DMS 273 (cell line): Measurements from ENCODE around the gene UVSSA.
"Not testable (repeated sequence)": the region's sequence is repeated elsewhere in the genome, so short reads cannot be mapped to it uniquely, and the experiment has no call there.

Experiments
- DNase-seq: peaks from one replicate; lab custom pipeline; 2025; ENCODE audit not compliant: unreplicated experiment; lab: John Stamatoyannopoulos, UW

The UVSSA gene

DNA sequence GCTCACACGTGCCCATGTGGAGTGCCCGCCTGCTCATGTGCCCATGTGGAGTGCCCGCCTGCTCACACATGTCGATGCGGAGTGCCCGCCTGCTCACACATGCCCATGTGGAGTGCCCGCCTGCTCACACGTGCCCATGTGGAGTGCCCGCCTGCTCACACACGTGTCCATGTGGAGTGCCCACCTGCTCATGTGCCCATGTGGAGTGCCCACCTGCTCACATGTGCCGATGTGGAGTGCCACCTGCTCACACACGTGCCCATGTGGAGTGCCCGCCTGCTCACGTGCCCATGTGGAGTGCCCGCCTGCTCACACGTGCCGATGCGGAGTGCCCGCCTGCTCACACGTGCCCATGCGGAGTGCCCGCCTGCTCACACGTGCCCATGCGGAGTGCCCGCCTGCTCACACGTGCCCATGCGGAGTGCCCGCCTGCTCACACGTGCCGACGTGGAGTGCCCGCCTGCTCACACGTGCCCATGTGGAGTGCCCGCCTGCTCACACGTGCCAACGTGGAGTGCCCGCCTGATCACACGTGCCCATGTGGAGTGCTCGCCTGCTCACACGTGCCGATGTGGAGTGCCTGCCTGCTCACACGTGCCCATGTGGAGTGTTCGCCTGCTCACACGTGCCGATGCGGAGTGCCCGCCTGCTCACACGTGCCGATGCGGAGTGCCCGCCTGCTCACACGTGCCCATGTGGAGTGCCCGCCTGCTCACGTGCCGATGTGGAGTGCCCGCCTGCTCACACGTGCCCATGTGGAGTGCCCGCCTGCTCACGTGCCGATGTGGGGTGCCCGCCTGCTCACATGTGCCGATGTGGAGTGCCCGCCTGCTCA, 47.8 kb downstream of the UVSSA start:
- DNase-seq = not testable (repeated sequence)

DNA sequence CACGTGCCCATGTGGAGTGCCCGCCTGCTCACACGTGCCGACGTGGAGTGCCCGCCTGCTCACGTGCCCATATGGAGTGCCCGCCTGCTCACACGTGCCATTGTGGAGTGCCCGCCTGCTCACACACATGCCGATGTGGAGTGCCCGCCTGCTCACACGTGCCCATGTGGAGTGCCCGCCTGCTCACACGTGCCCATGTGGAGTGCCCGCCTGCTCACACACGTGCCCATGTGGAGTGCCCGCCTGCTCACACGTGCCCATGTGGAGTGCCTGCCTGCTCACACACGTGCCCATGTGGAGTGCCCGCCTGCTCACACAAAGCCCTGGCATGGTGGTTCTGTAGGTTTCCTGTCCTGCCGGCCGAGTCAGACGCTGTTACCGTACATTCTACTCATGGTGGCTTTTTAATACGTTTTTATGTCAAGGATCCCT, 48.4 kb downstream of the UVSSA start:
- not testable (repeated sequence) for DNase-seq

DNA sequence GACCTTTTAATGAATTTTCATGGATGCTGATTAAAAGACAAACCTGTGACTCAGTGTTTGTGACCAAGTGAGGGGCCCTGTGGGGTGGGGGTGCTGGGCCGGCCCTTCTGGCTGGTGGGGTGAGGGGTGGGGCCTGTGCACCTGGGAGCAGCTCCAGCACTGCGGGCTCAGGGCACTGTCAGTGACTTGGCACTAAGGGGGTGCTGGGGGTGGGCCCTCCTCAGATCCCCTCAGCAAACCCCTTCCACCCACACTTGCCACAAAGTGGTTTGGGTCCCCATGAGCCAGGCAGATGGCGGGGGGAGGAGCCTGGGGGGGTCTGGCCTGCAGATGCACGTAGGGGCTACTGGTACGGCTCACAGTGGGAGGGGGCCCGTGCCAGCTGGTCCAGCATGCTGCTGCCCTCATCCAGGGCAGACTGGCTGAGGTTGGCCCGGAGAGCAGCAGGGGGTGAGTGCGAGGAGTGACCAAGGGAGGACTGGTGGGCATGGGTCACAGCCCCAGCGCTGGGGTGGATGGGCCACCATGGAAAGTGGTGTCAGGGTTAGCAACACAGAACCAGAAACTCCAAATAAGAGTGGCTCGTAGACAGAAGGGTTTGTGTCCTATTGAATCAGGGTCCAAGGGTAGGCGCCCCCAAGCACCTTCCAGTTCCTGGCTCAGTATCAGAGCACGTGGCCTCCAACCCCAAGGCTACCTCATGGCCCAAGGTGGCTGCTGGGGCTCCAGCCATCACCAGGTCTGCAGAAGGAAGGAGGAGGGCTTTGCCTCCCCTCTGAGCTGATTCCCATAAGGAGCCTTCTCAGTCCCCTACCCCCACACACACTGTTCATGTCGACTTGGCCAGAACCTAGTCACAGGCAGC, 49.2 kb downstream of the UVSSA start:
- DNase-seq = no peak

DNA sequence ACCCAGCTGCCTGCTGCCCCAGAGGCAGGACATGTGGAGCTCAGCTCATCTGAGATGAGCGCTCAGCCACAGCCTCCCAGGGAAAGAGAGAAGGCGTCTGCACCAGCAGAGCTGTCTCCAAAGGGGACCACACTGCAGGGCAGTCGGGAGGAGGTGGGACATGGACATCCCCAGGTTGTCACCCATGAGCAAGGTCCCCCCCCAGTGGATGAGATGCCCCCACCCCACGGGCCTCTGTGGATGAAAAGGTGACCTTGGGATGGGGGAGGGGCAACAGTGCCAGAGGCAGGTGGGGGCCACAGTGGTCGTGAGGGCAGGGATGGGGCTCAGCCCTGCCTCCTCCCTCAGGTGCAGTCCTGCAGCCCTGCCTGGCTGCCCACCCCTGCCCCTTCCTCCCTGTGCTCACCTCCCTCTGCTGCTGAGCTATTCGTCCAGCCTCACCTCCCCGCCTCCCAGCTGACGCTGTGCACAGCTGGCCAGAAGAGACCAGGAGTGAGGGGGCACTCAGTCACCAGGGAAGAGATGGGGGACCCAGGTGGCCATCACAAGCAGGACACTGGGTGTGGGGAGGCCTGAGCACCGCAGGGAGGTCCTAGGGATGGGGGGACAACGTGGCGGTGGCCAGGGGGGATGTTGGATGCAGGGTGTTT, 49.9 kb downstream of the UVSSA start:
- no peak for DNase-seq

DNA sequence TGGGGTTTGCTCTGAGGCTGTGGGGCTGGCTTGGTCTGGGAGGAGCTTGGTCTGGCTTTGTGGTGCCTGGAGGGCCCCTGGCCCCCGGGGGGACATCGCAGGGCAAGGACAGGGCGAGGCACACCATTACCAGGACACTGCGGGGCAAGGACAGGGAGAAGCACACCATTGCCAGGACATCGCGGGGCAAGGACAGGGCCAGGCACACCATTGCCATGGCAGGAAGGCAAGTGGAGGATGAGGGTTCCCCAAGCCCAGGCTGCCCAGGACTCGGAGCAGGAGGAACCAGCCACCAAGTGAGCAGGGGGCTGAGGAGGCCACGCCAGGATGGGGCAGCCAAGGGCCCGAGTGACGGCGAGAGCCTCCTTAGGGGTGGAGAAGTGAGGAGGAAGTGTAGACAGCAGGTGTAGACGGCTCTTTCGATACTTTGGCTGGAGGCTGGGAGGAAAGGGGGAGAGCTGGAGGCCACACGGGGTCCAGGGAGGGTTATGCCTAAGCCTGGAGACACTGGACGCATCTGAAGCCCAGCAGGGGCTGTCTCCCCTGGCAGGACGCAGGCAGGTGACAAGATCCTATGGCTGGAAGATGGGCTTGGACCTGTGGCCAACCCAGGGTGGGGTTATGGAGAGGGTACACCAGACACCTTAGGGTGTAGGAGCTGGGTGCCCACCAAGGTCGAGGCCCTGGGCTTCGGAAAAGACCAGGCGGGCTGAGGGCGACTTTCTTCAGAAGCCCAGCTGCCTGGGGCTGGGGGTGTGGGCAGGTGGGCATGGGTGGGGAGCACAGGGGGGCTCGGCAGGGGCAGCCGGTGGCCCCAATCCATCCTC, 51.9 kb downstream of the UVSSA start:
- no peak for DNase-seq

DNA sequence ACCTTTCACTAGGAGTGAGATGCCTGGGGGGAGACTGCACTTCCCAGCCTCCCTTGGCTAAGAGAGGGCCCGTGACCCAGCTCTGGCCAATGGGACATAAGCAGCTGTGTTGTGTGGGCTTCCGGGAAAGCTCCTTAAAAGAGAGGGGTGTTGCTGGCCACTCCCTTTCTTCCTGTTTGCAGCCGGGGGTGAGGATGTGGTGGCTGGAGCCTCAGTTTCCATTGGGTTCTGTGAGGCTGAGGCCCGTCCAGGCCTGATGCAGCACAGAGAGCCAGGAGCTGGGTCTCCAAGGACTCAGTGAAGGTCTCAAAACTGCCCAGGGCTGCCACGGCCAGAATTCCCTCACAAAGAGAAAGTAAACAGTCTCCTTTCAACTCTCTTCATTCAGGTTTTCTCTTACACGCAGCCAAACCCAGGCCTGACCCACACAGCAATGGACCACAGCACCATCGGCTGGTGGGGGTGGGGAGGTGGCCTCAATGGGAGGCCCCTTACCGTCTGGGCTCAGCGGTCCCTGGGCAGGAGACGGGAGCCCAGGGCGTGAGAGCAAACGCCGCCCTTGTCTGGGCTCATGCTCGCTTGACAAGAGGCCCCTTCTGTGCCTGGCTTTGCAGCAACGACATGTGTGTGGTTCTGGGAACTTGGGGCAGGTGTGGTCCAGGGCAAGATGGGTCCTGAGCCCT, 52.6 kb downstream of the UVSSA start:
- DNase-seq = no peak

DNA sequence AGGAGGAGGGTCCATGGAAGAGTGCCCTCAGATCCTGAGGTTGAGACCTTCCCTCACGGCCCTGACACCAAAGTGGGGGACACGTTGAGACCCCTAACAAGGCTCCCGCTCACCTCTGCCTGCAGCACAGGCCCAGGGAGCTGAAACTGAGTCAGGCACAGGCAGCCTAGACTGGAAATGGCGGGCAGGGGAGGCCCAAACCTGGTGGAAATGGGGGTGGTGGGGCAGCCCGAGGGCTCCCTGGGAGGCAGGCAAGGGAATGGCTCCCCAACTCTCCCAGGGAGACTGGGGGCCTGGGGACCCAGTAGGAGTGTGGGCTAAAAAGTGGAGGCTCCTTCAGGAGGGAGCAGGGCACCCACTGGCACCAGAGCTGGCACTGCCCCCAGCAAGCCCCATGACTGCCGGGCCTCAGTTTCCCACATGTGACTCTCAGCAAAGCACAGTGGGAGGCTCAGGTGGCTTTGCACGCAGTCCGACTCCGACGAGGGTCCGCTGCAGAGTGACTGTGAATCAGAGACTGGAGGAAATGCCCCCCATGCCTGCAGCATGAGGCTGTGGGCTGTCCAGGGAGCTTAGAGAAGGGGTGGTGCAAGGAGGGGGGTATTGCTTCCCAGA, 53.3 kb downstream of the UVSSA start:
- no peak for DNase-seq

DNA sequence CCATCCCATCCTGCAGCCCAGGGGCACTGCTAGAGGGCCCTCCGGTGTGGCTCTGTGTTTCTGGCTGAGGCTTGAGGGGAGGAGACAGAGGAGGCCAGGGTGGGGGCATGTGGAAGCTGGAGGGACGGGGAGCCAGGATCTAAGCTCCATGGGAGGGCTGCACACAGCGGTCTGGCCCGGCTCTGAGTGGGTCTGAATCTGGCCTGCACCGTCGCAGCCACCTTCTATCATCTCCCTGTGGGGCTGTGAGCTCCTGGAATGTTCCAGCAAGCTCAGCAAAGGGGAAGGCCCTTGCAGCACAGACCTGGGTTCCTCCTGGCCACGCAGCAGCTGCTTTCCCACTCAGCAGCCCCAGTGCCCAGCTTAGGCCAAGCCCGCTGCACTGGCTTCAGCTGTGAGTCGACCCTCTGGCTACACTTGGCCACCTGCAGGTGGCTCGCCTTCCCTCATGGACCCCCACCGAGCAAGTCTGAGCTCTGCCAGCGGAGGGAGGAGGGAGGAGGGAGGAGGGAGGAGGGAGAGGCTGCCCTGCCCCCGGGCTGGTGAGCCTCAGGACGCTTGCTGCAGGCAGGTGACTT, 53.9 kb downstream of the UVSSA start:
- no peak for DNase-seq

DNA sequence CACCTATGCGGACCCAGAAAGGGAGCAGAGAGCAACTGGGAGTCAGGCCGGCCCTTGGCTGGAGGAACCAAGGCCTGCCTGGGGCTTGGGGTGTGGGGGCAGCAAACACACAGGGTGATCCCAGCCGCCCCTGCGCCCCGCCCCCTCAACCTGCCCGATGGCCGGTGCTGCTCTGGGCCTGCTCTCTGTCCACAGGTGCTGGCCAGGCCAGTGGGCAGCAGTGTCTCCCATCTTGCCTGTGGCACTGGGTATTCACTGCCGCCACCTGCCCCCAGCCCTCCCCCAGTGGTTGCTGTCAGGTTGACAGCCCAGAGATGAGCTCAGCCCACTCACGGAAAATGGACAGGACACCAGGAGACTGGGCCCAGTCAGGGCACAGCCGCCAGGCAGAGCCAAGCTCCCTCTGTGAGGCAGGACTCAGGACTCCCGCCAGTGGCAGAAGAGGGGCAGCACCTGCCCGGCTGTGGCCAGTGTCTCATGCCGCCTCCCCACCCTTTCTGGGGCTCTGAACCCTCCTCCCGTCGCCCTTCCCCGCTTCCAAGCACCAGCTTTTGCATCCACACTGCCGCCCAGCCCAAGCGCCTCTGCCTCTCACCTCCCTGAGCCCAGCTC, 54.5 kb downstream of the UVSSA start:
- peak; percentile 29 for DNase-seq

DNA sequence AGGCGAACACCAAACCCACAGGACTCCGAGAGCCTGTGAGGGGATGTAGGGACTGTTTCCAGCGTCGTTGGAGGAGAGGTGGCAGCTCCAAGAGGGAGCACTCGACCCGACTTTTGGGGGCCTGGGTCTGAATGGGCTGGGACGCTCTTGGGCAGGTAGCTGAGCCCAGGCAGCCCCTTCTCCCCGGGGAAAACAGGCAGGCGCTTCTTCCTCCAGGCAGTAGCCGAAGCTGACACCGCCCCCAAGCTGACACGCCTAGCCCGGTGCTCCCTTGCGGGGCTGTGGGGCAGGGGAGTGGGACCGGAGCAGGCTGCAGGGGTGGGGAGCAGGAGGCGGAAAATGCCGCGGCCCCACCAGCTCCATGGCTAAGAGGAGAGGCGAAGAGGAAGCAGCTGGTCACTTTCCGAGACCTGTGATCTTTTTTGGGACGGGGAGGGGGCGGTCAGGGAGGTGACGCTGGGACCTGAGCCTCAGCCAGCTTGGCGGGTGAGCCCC, 55.1 kb downstream of the UVSSA start:
- DNase-seq = no peak

DNA sequence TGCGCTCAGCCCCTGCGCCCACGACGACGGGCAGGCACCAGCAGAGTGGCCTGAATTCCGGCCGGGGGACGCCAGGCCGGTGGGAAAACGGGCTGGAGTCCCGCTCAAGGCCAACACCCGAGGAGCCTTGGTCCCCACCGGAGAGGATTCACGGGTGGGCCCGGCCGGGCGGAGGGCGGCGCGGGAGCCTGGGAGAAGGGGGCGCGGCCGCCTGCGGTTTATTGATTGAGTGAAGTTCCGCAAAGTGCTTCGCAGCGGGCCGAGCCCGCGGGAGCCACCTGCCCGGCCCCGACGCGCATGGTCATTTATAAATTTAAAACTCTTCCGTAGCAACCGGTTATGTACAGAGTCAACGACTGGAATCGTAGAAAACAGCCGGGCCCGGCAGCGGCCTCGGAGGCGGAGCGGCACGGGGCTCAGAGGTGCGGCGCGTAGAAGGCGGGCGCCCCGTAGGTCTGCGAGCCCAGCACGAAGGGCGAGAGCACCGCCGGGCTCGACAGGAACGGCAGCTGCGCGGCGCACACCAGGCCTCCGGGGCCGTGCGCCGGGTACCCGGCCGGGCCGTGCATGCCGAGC, 55.6 kb downstream of the UVSSA start:
- peak; percentile 60 for DNase-seq

DNA sequence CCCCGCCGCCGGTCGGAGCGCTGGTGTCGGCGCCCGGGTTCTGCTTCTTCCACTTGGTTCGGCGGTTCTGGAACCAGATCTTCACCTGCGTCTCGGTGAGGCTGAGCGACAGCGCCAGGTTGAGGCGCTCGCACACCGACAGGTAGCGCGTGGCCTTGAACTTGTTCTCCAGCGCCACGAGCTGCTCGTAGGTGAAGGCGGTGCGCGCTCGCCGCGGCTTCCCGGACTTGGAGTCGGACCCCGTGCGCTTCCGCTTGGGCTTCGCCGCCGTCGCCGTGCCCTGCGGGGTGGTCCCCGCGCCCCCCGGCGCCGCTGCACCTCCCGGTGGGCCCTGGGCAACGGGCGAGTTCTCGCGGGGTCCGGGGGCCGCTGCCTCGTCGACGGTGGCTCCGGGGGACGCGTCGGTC, 56.2 kb downstream of the UVSSA start:
- DNase-seq = no peak

DNA sequence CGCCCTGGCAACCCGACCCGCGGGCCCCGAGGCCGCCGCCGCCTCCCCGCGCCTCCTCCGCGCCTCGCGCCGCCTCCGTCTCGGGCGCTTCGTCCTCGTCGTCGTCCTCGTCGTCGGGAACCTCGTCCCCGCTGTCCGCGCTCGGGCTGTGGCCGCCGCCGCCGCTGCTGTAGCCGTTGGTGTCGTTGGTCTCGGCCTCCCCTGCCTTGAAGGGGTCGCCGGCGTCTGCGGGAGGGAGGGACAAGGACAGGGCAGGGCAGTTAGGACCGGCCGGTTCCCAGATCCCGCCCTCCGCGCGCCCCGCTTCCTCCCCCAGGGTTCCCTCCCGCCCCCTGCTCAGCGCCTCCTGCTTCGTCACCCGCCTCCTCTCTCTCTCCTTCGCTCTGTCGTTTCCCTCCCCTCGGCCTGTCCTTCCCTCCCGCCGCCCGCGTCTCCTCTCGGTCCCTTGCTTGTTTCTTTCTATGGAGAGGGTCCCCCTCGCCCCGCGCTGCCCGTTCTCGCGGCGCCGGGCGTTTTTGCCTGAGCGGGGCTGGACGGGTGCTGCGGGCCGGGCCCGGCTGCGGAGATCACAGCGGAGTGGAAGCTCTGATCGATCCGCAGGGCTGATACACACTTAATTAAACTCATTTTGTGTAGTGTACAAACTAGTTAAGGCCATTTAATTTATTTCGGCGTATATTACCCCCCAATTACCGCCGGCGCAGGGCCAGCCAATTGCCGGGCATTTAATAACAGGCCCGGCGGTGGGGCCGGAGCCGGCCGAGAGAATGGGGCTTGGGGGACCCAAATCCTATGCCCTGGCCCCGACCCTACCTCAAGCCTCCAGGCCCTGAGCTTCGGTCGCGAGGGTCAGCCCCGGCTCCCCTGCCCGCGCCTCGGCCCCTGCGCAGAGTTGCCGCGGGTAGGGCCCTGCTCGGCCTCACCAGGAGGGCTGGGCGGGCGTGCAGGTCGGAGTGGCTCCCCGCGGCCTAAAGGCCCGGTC, 56.9 kb downstream of the UVSSA start:
- DNase-seq = peak; percentile 28

DNA sequence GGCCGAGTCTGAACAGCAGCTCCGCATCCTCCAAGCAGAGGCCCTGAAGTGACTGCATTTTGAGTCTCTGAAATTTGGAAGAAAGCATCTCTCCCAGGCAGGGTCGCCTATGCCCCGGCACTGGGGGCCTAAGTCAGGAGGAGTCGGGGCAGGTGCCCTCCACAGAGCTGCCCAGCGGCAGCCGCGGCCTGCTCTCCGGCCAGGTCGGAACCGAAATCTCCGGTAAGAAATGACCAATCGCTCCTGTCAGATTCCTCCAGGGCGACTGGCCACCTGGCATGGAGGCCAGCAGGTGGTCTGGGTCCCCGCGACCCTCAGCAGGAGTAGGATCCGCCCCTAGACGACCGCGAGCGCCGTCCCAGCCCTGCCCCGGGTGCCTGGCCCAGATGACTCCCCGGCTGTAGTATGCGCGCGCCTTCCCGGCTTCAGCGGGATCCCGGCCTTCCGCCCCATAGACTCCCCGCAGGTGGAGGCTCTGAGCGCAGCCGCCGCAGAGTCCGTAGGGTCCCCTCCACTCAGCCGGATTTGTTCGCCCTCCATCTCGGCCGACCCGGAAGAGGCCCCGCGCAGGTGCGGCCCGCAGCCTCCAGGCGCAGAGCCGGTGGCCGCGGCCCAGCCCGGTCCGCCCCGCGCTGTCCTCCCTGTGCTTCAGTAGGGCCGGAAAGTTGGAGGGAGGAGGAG, 57.7 kb downstream of the UVSSA start:
- DNase-seq = no peak

DNA sequence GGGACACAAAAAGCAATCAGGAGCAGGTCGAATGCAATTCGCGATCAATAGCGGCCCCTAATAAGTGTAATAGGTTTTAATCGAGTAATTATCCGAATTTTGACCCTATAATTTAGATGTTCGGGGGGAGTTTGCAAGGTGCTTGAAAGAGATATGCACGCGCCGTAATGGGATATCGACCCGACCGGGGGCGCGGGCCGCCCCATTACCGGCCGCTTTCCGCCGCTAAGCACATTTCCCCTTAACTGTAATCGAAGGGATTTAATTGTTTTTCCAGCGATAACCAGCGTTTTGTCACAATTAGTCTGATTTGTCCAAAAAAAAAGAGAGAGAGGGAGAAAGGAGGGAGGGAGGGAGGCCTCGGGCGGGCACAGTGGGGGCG, 58.2 kb downstream of the UVSSA start:
- no peak for DNase-seq

DNA sequence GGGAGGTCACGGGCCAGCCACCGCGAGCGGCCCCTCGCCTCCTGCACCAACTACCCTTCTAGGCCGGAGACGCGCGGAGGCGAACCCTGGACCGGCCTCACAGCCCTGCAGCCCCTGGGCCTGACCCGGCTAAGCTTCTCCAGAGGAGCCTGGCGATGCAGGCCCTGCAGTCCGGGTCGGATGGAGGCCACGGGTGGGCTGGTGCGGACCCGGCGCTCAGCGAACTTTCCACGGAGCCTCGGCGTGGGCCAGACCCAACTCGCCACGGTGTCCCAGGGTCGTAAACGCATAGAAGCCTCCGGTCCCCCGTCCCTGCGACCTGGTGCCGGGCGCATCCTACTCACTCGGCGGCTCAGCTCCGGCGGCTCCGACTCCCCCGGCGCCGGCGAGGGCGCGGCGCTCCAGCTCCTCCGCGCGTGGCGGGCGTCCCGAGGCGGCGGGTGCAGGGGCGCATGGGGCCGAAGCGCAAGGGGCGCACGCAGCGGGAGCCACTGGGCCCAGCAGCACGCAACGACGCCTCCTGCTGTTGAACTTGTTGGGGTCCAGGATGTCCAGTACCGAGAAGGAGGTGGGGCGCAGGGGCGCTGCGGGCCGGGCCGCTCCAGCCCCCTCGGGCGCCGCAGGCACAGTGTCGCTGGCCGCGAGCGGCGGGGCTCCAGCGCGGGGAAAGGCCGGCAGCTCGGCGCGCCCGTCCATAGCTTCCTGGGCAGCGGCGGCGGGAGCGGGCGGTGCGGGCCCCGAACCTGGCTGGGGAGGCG, 58.8 kb downstream of the UVSSA start:
- DNase-seq = no peak
